WERI-Rb-1 (cell line): Measurements from ENCODE around the gene MSANTD1.

Experiments used
- DNase-seq: peaks from one replicate; pipeline ENCODE4 v3.0.0-alpha.2; 2020
- H3K27ac ChIP-seq: fragments of 250-450 bp; sonication (Bioruptor Pico); 2 replicates; pipeline ENCODE4 v1.5.1; 2020; ENCODE audit warnings: mild to moderate bottlenecking, moderate library complexity
- H3K27me3 ChIP-seq: fragments of 250-450 bp; sonication (Bioruptor Pico); 2 replicates; pipeline ENCODE4 v1.5.1; 2021; ENCODE audit warnings: mild to moderate bottlenecking, low read depth, moderate library complexity; ENCODE audit not compliant: insufficient read depth, severe bottlenecking
- H3K36me3 ChIP-seq: fragments of 250-450 bp; sonication (Bioruptor Pico); 2 replicates; pipeline ENCODE4 v1.5.1; 2020; ENCODE audit warnings: mild to moderate bottlenecking, moderate library complexity
- H3K4me3 ChIP-seq: 2 replicates; pipeline ENCODE4 v1.5.1; 2011; ENCODE audit warnings: low read depth, mild to moderate bottlenecking, control low read depth, low read length
- H3K9me3 ChIP-seq: fragments of 250-450 bp; sonication (Bioruptor Pico); 2 replicates; pipeline ENCODE4 v1.5.1; 2021; ENCODE audit warnings: mild to moderate bottlenecking, moderate library complexity; ENCODE audit not compliant: severe bottlenecking
- CTCF ChIP-seq: IDR thresholded peaks from 2 replicates; pipeline ENCODE4 v1.5.1; 2011; ENCODE audit warnings: low read depth, mild to moderate bottlenecking, control low read depth, inconsistent platforms, low read length

The MSANTD1 gene

DNA sequence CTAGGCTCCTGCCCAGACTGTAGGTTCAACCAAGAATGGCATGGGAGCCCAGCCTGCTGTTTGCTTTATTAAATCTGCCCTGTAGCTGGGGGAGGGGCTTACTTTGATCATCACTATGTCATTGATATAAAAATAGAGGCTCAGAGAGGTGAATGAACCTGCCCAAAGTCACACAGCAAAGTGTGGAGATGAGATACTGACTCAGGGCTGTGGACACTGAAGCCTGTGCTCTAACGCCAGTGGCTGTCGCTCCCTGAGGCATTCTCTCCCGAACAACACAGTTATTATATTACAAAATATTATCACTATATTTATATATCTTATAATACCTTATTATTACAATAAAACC, 3.5 kb downstream of the MSANTD1 start:
- no peak overlapping the region for H3K27ac ChIP-seq
- H3K9me3 ChIP-seq = no peaks in the 10 kb centered on the region
- DNase-seq = no peak

GRCh38 chr4:3252831-3253641, 4.1 kb downstream of the MSANTD1 start:
- Histone ChIP-seq H3K9me3 (no peaks in the 10 kb centered on the region), H3K36me3 (no peaks in the 10 kb centered on the region), H3K4me3 (no peak overlapping the region), H3K27ac (no peak overlapping the region), H3K27me3 (no peaks in the 10 kb centered on the region)
- no peak for DNase-seq
- TF ChIP-seq CTCF = no peak

More for the DNA sequence above, 3.5 kb downstream of the MSANTD1 start:
- no peaks in the 10 kb centered on the region for H3K27me3 ChIP-seq
- no peak for TF ChIP-seq CTCF
- H3K4me3 ChIP-seq = no peak overlapping the region
- no peaks in the 10 kb centered on the region for H3K36me3 ChIP-seq

- DNase-seq = no peak
- Histone ChIP-seq H3K36me3 (no peaks in the 10 kb centered on the region), H3K27ac (no peak overlapping the region), H3K9me3 (no peaks in the 10 kb centered on the region), H3K4me3 (no peak overlapping the region), H3K27me3 (no peaks in the 10 kb centered on the region)
- TF ChIP-seq CTCF = no peak
Observed at GRCh38 chr4:3253808-3254207, 4.8 kb downstream of the MSANTD1 start.

- Histone ChIP-seq H3K27ac (no peak overlapping the region), H3K36me3 (no peaks in the 10 kb centered on the region), H3K4me3 (no peak overlapping the region), H3K9me3 (no peaks in the 10 kb centered on the region), H3K27me3 (no peaks in the 10 kb centered on the region)
- TF ChIP-seq CTCF = no peak
- no peak for DNase-seq
Observed at GRCh38 chr4:3254302-3255131, 5.6 kb downstream of the MSANTD1 start.

- H3K4me3 ChIP-seq = no peak overlapping the region
- no peak for TF ChIP-seq CTCF
- peak; percentile 3 for DNase-seq
- H3K27me3 ChIP-seq = no peaks in the 10 kb centered on the region
- no peaks in the 10 kb centered on the region for H3K9me3 ChIP-seq
- no peak overlapping the region for H3K27ac ChIP-seq
- no peaks in the 10 kb centered on the region for H3K36me3 ChIP-seq
Observed at GRCh38 chr4:3255611-3256186, 6.7 kb downstream of the MSANTD1 start.
